GM19023 (cell line): ENCODE results near the gene ATP7B.
"Not testable (repeated sequence)": the region's sequence is repeated elsewhere in the genome, so short reads cannot be mapped to it uniquely, and the experiment has no call there.

Experiments used
- ATAC-seq: cut with Tn5 transposase; IDR thresholded peaks from one replicate; pipeline ENCODE4 v1.9.1; 2021; ENCODE audit warnings: mild to moderate bottlenecking, moderate library complexity; ENCODE audit not compliant: unreplicated experiment

The ATP7B gene

GRCh38 chr13:52006523-52007245 is 4.6 kb downstream of the ATP7B start:
- ATAC-seq, result no peak

- no peak for ATAC-seq
Measured at GRCh38 chr13:52005841-52006522, 5.3 kb downstream of the ATP7B start.

- ATAC-seq, result no peak
Measured at GRCh38 chr13:52004511-52005170, 6.6 kb downstream of the ATP7B start.

- no peak for ATAC-seq
Measured at GRCh38 chr13:52003541-52003940, 7.7 kb downstream of the ATP7B start.

- no peak for ATAC-seq
Measured at GRCh38 chr13:52002361-52002760, 8.9 kb downstream of the ATP7B start.

- ATAC-seq, result peak; percentile 72
Measured at GRCh38 chr13:52001120-52001731, 10.0 kb downstream of the ATP7B start.

- ATAC-seq, result no peak
Measured at GRCh38 chr13:51999921-52000320, 11.3 kb downstream of the ATP7B start.

GRCh38 chr13:51999510-51999911 is 11.7 kb downstream of the ATP7B start:
- ATAC-seq, result no peak

GRCh38 chr13:51998723-51999509 is 12.3 kb downstream of the ATP7B start:
- no peak for ATAC-seq

GRCh38 chr13:51997641-51998330 is 13.5 kb downstream of the ATP7B start:
- no peak for ATAC-seq

GRCh38 chr13:51997186-51997585 is 14.1 kb downstream of the ATP7B start:
- ATAC-seq, result no peak

GRCh38 chr13:51996641-51997040 is 14.6 kb downstream of the ATP7B start:
- ATAC-seq, result no peak

- no peak for ATAC-seq
Measured at GRCh38 chr13:51995677-51996551, 15.3 kb downstream of the ATP7B start.

- ATAC-seq, result no peak
Measured at GRCh38 chr13:51993713-51994112, 17.5 kb downstream of the ATP7B start.

GRCh38 chr13:51988988-51989618 is 22.1 kb downstream of the ATP7B start:
- no peak for ATAC-seq

GRCh38 chr13:51984904-51985303 is 26.3 kb downstream of the ATP7B start:
- ATAC-seq, result not testable (repeated sequence)

GRCh38 chr13:51983292-51983691 is 28.0 kb downstream of the ATP7B start:
- ATAC-seq, result not testable (repeated sequence)

GRCh38 chr13:51981355-51981754 is 29.9 kb downstream of the ATP7B start:
- ATAC-seq, result no peak

- ATAC-seq, result no peak
Measured at GRCh38 chr13:51980908-51981307, 30.3 kb downstream of the ATP7B start.
